ENCODE data around the gene BLOC1S5.

BLOC1S5 gene

GRCh38 chr6:8082954-8083858 lies 19.0 kb upstream of the BLOC1S5 start:
- Histone ChIP-seq H3K4me3 (no peak overlapping the region), H3K27ac (peak overlapping the region in 16 of 21 experiments; percentile 3 to 65 (median 28))

- H3K27ac ChIP-seq: peak overlapping the region in 15 of 21 experiments; percentile 3 to 65 (median 32)
- no peak overlapping the region for H3K4me3 ChIP-seq
Observed at GRCh38 chr6:8082572-8082953, 18.4 kb upstream of the BLOC1S5 start.

- Histone ChIP-seq H3K27ac (no peak overlapping the region), H3K4me3 (no peak overlapping the region)
Observed at GRCh38 chr6:8080362-8081151, 16.4 kb upstream of the BLOC1S5 start.

GRCh38 chr6:8079126-8079525 lies 14.9 kb upstream of the BLOC1S5 start:
- Histone ChIP-seq H3K4me3 (no peak overlapping the region), H3K27ac (no peak overlapping the region)

GRCh38 chr6:8077991-8078390 lies 13.8 kb upstream of the BLOC1S5 start:
- Histone ChIP-seq H3K27ac (no peak overlapping the region), H3K4me3 (no peak overlapping the region)

- Histone ChIP-seq H3K4me3 (no peak overlapping the region), H3K27ac (no peak overlapping the region)
Observed at GRCh38 chr6:8075704-8076103, 11.5 kb upstream of the BLOC1S5 start.

GRCh38 chr6:8075185-8075584 lies 11.0 kb upstream of the BLOC1S5 start:
- H3K27ac ChIP-seq: no peak overlapping the region
- H3K4me3 ChIP-seq: no peak overlapping the region

GRCh38 chr6:8074213-8074612 lies 10.0 kb upstream of the BLOC1S5 start:
- no peak overlapping the region for H3K27ac ChIP-seq
- H3K4me3 ChIP-seq: no peak overlapping the region

- no peak overlapping the region for H3K27ac ChIP-seq
Observed at GRCh38 chr6:8073758-8074157, 9.6 kb upstream of the BLOC1S5 start.

GRCh38 chr6:8070718-8071117 lies 6.5 kb upstream of the BLOC1S5 start:
- Histone ChIP-seq H3K4me3 (no peak overlapping the region), H3K27ac (no peak overlapping the region)

More at GRCh38 chr6:8073758-8074157, 9.6 kb upstream of the BLOC1S5 start:
- no peak overlapping the region for H3K4me3 ChIP-seq

- Histone ChIP-seq H3K4me3 (no peak overlapping the region), H3K27ac (no peak overlapping the region)
Observed at GRCh38 chr6:8069631-8070284, 5.6 kb upstream of the BLOC1S5 start.

- Histone ChIP-seq H3K4me3 (no peak overlapping the region), H3K27ac (no peak overlapping the region)
Observed at GRCh38 chr6:8069151-8069550, 5.0 kb upstream of the BLOC1S5 start.

- Histone ChIP-seq H3K27ac (no peak overlapping the region), H3K4me3 (no peak overlapping the region)
Observed at GRCh38 chr6:8066108-8066507, 1.9 kb upstream of the BLOC1S5 start.

GRCh38 chr6:8065519-8065911 lies 1.3 kb upstream of the BLOC1S5 start:
- H3K4me3 ChIP-seq: no peak overlapping the region
- H3K27ac ChIP-seq: no peak overlapping the region

GRCh38 chr6:8064638-8065518 lies 689 bp upstream of the BLOC1S5 start:
- peak overlapping the region in 6 of 7 experiments; percentile 6 to 97 (median 88) for H3K4me3 ChIP-seq
- H3K27ac ChIP-seq: peak overlapping the region in 19 of 21 experiments; percentile 39 to 95 (median 90)

- Histone ChIP-seq H3K27ac (no peak overlapping the region), H3K4me3 (no peak overlapping the region)
Observed at GRCh38 chr6:8061736-8062135, 2.5 kb downstream of the BLOC1S5 start.

GRCh38 chr6:8060346-8060745 lies 3.8 kb downstream of the BLOC1S5 start:
- H3K4me3 ChIP-seq: no peak overlapping the region
- H3K27ac ChIP-seq: no peak overlapping the region

- H3K27ac ChIP-seq: no peak overlapping the region
- H3K4me3 ChIP-seq: no peak overlapping the region
Observed at GRCh38 chr6:8059129-8059528, 5.1 kb downstream of the BLOC1S5 start.

- no peak overlapping the region for H3K4me3 ChIP-seq
- H3K27ac ChIP-seq: no peak overlapping the region
Observed at GRCh38 chr6:8057793-8058192, 6.4 kb downstream of the BLOC1S5 start.

Measured in skin epidermis (tissue), 12 donors.